Hippocampal formation (tissue), 2 donors: ENCODE data around the gene ZNF618.

Source experiments
- DNase-seq, 2 donors: peaks; one replicate each; lab custom pipeline; 2025; lab: John Stamatoyannopoulos, UW

Gene ZNF618

GRCh38 chr9:113882636-113883164 lies 6.6 kb downstream of the ZNF618 start:
- no peak for DNase-seq

- DNase-seq: no peak
These were observed 9.3 kb downstream of the ZNF618 start for GRCh38 chr9:113885183-113886025.

- no peak for DNase-seq
These were observed 9.9 kb downstream of the ZNF618 start for GRCh38 chr9:113886026-113886369.

GRCh38 chr9:113886466-113886865 lies 10.4 kb downstream of the ZNF618 start:
- DNase-seq: no peak

GRCh38 chr9:113886933-113887332 lies 10.8 kb downstream of the ZNF618 start:
- DNase-seq: no peak

GRCh38 chr9:113887436-113887835 lies 11.3 kb downstream of the ZNF618 start:
- DNase-seq: no peak

- DNase-seq: no peak
These were observed 12.2 kb downstream of the ZNF618 start for GRCh38 chr9:113888336-113888735.

- no peak for DNase-seq
These were observed 12.9 kb downstream of the ZNF618 start for GRCh38 chr9:113888976-113889375.

GRCh38 chr9:113890704-113891103 lies 14.6 kb downstream of the ZNF618 start:
- DNase-seq: no peak

GRCh38 chr9:113892861-113893491 lies 16.9 kb downstream of the ZNF618 start:
- no peak for DNase-seq

- no peak for DNase-seq
These were observed 18.1 kb downstream of the ZNF618 start for GRCh38 chr9:113894166-113894565.

GRCh38 chr9:113895526-113895925 lies 19.4 kb downstream of the ZNF618 start:
- no peak for DNase-seq

GRCh38 chr9:113896713-113897112 lies 20.6 kb downstream of the ZNF618 start:
- no peak for DNase-seq

GRCh38 chr9:113898151-113898550 lies 22.0 kb downstream of the ZNF618 start:
- DNase-seq: no peak

- no peak for DNase-seq
These were observed 22.5 kb downstream of the ZNF618 start for GRCh38 chr9:113898596-113898995.

GRCh38 chr9:113899205-113899604 lies 23.1 kb downstream of the ZNF618 start:
- no peak for DNase-seq

GRCh38 chr9:113901221-113901688 lies 25.1 kb downstream of the ZNF618 start:
- no peak for DNase-seq

GRCh38 chr9:113903514-113904077 lies 27.5 kb downstream of the ZNF618 start:
- no peak for DNase-seq

GRCh38 chr9:113906411-113907110 lies 30.5 kb downstream of the ZNF618 start:
- DNase-seq: no peak

GRCh38 chr9:113907282-113907681 lies 31.2 kb downstream of the ZNF618 start:
- DNase-seq: no peak

GRCh38 chr9:113909421-113909820 lies 33.3 kb downstream of the ZNF618 start:
- DNase-seq: no peak

GRCh38 chr9:113910036-113910639 lies 34.0 kb downstream of the ZNF618 start:
- no peak for DNase-seq
